Stimulated activated CD4-positive, alpha-beta T cell treated with anti-CD3 and anti-CD28 coated beads, Interleukin-4, amount 100 ng/mL, for 4 hours (primary cell): ENCODE results near the gene FARS2.

ENCODE experiments used
- DNase-seq, 2 experiments: peaks; one replicate each; pipeline ENCODE4 v3.0.0-alpha.2; 2020

FARS2 gene

GRCh38 chr6:5471637-5472398 is 210.5 kb downstream of the FARS2 start:
- no peak for DNase-seq

- DNase-seq, result no peak
Measured at GRCh38 chr6:5472571-5472970, 211.3 kb downstream of the FARS2 start.

GRCh38 chr6:5475779-5476178 is 214.5 kb downstream of the FARS2 start:
- DNase-seq, result no peak

- no peak for DNase-seq
Measured at GRCh38 chr6:5478380-5478779, 217.1 kb downstream of the FARS2 start.

- DNase-seq, result no peak
Measured at GRCh38 chr6:5481033-5481432, 219.7 kb downstream of the FARS2 start.

GRCh38 chr6:5481750-5482149 is 220.4 kb downstream of the FARS2 start:
- DNase-seq, result no peak

- DNase-seq, result no peak
Measured at GRCh38 chr6:5482619-5483018, 221.3 kb downstream of the FARS2 start.

- no peak for DNase-seq
Measured at GRCh38 chr6:5484692-5485091, 223.4 kb downstream of the FARS2 start.

- no peak for DNase-seq
Measured at GRCh38 chr6:5486214-5486613, 224.9 kb downstream of the FARS2 start.

- DNase-seq, result no peak
Measured at GRCh38 chr6:5490501-5491069, 229.3 kb downstream of the FARS2 start.

GRCh38 chr6:5492356-5492755 is 231.0 kb downstream of the FARS2 start:
- no peak for DNase-seq

- DNase-seq, result no peak
Measured at GRCh38 chr6:5493806-5494205, 232.5 kb downstream of the FARS2 start.

- DNase-seq, result no peak
Measured at GRCh38 chr6:5497896-5498578, 236.7 kb downstream of the FARS2 start.

- no peak for DNase-seq
Measured at GRCh38 chr6:5498579-5498899, 237.2 kb downstream of the FARS2 start.

- no peak for DNase-seq
Measured at GRCh38 chr6:5499644-5500306, 238.5 kb downstream of the FARS2 start.

GRCh38 chr6:5501837-5502236 is 240.5 kb downstream of the FARS2 start:
- DNase-seq, result no peak

- DNase-seq, result no peak
Measured at GRCh38 chr6:5504078-5504477, 242.8 kb downstream of the FARS2 start.

GRCh38 chr6:5506149-5506548 is 244.8 kb downstream of the FARS2 start:
- no peak for DNase-seq

- no peak for DNase-seq
Measured at GRCh38 chr6:5506597-5506996, 245.3 kb downstream of the FARS2 start.

GRCh38 chr6:5507131-5507681 is 245.9 kb downstream of the FARS2 start:
- no peak for DNase-seq

- no peak for DNase-seq
Measured at GRCh38 chr6:5509106-5509505, 247.8 kb downstream of the FARS2 start.

GRCh38 chr6:5510331-5511133 is 249.2 kb downstream of the FARS2 start:
- no peak for DNase-seq

GRCh38 chr6:5511954-5512353 is 250.6 kb downstream of the FARS2 start:
- DNase-seq, result no peak
